HepG2 (cell line): ENCODE measurements around the gene GIPC3. TPM values are rescaled to one million over a fixed set of nuclear protein-coding genes. Genes with fewer than 3 reads are reported as not detected.

ENCODE experiments used
- ATAC-seq: fragments of 200-7000 bp; cut with Tn5 transposase; 3 replicates; pipeline ENCODE4 v1.9.1; 2020; ENCODE audit warnings: mild to moderate bottlenecking, moderate library complexity
- BruUV-seq: library from RNA; stranded (reverse); fragments of 400-500 nt; replicated peaks from 2 replicates; lab custom pipeline; 2021; lab: Mats Ljungman, UMichigan
- CTCF ChIA-PET: fragments of 300-600 bp; formaldehyde crosslinking; extraction: SDS; loops from one replicate; lab custom pipeline; 2021; ENCODE audit warnings: low total read pairs, inconsistent platforms, low intra/inter-chr PET ratio; lab: Yijun Ruan, JAX
- POLR2A ChIA-PET: fragments of 350-600 bp; sonication (Branson Sonifier 250); formaldehyde crosslinking; loops from one replicate; lab custom pipeline; 2020; ENCODE audit warnings: antibody characterized with exemption, inconsistent platforms; lab: Yijun Ruan, JAX
- DNase-seq: peaks from one replicate; pipeline ENCODE4 v3.0.0-alpha.2; 2015; ENCODE audit warnings: low spot score
- FAIRE-seq: peaks from 3 replicates; lab custom pipeline; 2011; peaks lifted over from hg19 to GRCh38; lab: Jason Lieb, UNC
- H2AFZ ChIP-seq: one replicate; pipeline ENCODE4 v1.6.1; 2011; ENCODE audit warnings: low read length, inconsistent platforms
- H3K27ac ChIP-seq: fragments of 300-600 bp; 3 replicates; pipeline ENCODE4 v1.8.0; 2011; ENCODE audit warnings: mixed run types, mild to moderate bottlenecking, mixed read lengths, low read length, inconsistent platforms; ENCODE audit not compliant: insufficient read depth; ENCODE audit errors: extremely low read length
- H3K27me3 ChIP-seq, 2 experiments: fragments of 200-600 bp in 1 of 2; 2 replicates in 1 of 2; 3 replicates in 1 of 2; pipeline versions ENCODE4 v1.6.0 to v1.8.0; 2011; ENCODE audit warnings: low read length in 2 of 2, mild to moderate bottlenecking in 2 of 2, moderate library complexity in 2 of 2, inconsistent platforms in 1 of 2; ENCODE audit not compliant: insufficient read depth in 2 of 2, control insufficient read depth in 1 of 2
- H3K36me3 ChIP-seq, 2 experiments: fragments of 200-600 bp in 1 of 2; replicated peaks in 1 of 2; 2 replicates in 1 of 2; 3 replicates in 1 of 2; pipeline versions ENCODE4 v1.5.1 to v1.8.0; 2011; ENCODE audit warnings: low read length in 2 of 2, inconsistent platforms in 1 of 2; ENCODE audit not compliant: insufficient read depth in 2 of 2, control insufficient read depth in 1 of 2
- H3K4me1 ChIP-seq: 2 replicates; pipeline ENCODE4 v1.5.1; 2012; ENCODE audit warnings: low read length, inconsistent platforms; ENCODE audit not compliant: insufficient read depth
- H3K4me2 ChIP-seq: 2 replicates; pipeline ENCODE4 v1.6.0; 2011; ENCODE audit warnings: low read depth, low read length, inconsistent platforms
- H3K4me3 ChIP-seq, 3 experiments: fragments of 200-600 bp in 1 of 3; sonication (generic), shearing (Covaris generic) in 1 of 3; replicated peaks in 1 of 3; 2 replicates each; pipeline ENCODE4 v1.5.1; 2011 to 2016; ENCODE audit warnings: low read length in 3 of 3, inconsistent platforms in 2 of 3, low read depth in 2 of 3, mild to moderate bottlenecking in 2 of 3, control low read depth in 1 of 3, mixed read lengths in 1 of 3; ENCODE audit not compliant: insufficient read depth in 1 of 3
- H3K79me2 ChIP-seq: one replicate; pipeline ENCODE4 v1.6.1; 2011; ENCODE audit warnings: low read length, inconsistent platforms; ENCODE audit not compliant: insufficient read depth
- H3K9ac ChIP-seq: 2 replicates; pipeline ENCODE4 v1.6.0; 2011; ENCODE audit warnings: mild to moderate bottlenecking, low read depth, low read length, inconsistent platforms; ENCODE audit not compliant: insufficient read depth
- H3K9me3 ChIP-seq: 2 replicates; pipeline ENCODE4 v1.5.1; 2012; ENCODE audit warnings: mild to moderate bottlenecking, low read length
- H4K20me1 ChIP-seq: 2 replicates; pipeline ENCODE4 v1.6.0; 2011; ENCODE audit warnings: inconsistent platforms, mild to moderate bottlenecking, low read length, moderate library complexity; ENCODE audit not compliant: insufficient read depth
- HOXD1 ChIP-seq: sonication (generic); formaldehyde crosslinking; IDR thresholded peaks from 2 replicates; pipeline ENCODE4 v1.5.0; 2020; ENCODE audit warnings: missing genetic modification reagents
- ISL2 ChIP-seq: sonication (generic); formaldehyde crosslinking; IDR thresholded peaks from 2 replicates; pipeline ENCODE4 v1.5.0; 2020; ENCODE audit warnings: missing genetic modification reagents
- POLR2AphosphoS5 ChIP-seq: IDR thresholded peaks from 2 replicates; pipeline ENCODE4 v1.6.1; 2012; ENCODE audit warnings: low read depth, low read length
- SCMH1 ChIP-seq: sonication (generic); formaldehyde crosslinking; IDR thresholded peaks from 2 replicates; pipeline ENCODE4 v1.9.0; 2021; ENCODE audit warnings: missing genetic modification reagents, mild to moderate bottlenecking, borderline replicate concordance
- SIX1 ChIP-seq: sonication (generic); formaldehyde crosslinking; IDR thresholded peaks from 2 replicates; pipeline ENCODE4 v1.4.0; 2020; ENCODE audit warnings: missing genetic modification reagents, borderline replicate concordance
- SP1 ChIP-seq, 2 experiments: fragments of 450-650 bp in 1 of 2; sonication (generic) in 1 of 2; formaldehyde crosslinking in 1 of 2; IDR thresholded peaks; 2 replicates each; pipeline versions ENCODE4 v1.4.0 to v1.6.1; 2016 to 2020; ENCODE audit warnings: missing genetic modification reagents in 1 of 2
- TCF7 ChIP-seq: sonication (generic); IDR thresholded peaks from 2 replicates; pipeline ENCODE4 v1.6.1; 2016; ENCODE audit warnings: antibody characterized with exemption, low read depth
- THAP11 ChIP-seq: IDR thresholded peaks from 2 replicates; pipeline ENCODE4 v1.6.1; 2016; ENCODE audit warnings: missing biosample characterization, missing genetic modification reagents
- TOE1 ChIP-seq: sonication (generic); formaldehyde crosslinking; IDR thresholded peaks from 2 replicates; pipeline ENCODE4 v1.4.0; 2020; ENCODE audit warnings: mild to moderate bottlenecking, missing genetic modification reagents
- YEATS2 ChIP-seq: sonication (generic); formaldehyde crosslinking; IDR thresholded peaks from 2 replicates; pipeline ENCODE4 v1.4.0; 2020; ENCODE audit warnings: missing genetic modification reagents, borderline replicate concordance
- ZFP90 ChIP-seq: sonication (generic); formaldehyde crosslinking; IDR thresholded peaks from 2 replicates; pipeline ENCODE4 v1.8.0; 2022; ENCODE audit warnings: missing genetic modification reagents, mild to moderate bottlenecking, inconsistent platforms, borderline replicate concordance
- ZMYM4 ChIP-seq: sonication (generic); formaldehyde crosslinking; IDR thresholded peaks from 2 replicates; pipeline ENCODE4 v1.8.1; 2023; ENCODE audit warnings: mild to moderate bottlenecking, missing genetic modification reagents
- ZNF280B ChIP-seq: sonication (generic); formaldehyde crosslinking; IDR thresholded peaks from 2 replicates; pipeline ENCODE4 v1.5.0; 2020; ENCODE audit warnings: missing genetic modification reagents, mild to moderate bottlenecking, borderline replicate concordance
- ZNF543 ChIP-seq: sonication (generic); formaldehyde crosslinking; IDR thresholded peaks from 2 replicates; pipeline ENCODE4 v1.4.0; 2020; ENCODE audit warnings: mild to moderate bottlenecking, missing genetic modification reagents
- ZNF740 ChIP-seq: sonication (generic); formaldehyde crosslinking; IDR thresholded peaks from 2 replicates; pipeline ENCODE4 v1.4.0; 2020; ENCODE audit warnings: missing genetic modification reagents
- ZNF776 ChIP-seq: sonication (generic); formaldehyde crosslinking; IDR thresholded peaks from 2 replicates; pipeline ENCODE4 v1.4.0; 2020; ENCODE audit warnings: mild to moderate bottlenecking, missing genetic modification reagents
- ZNF788 ChIP-seq: sonication (generic); formaldehyde crosslinking; IDR thresholded peaks from 2 replicates; pipeline ENCODE4 v1.5.0; 2020; ENCODE audit warnings: mild to moderate bottlenecking, missing genetic modification reagents, borderline replicate concordance
- ZNF891 ChIP-seq: sonication (generic); formaldehyde crosslinking; IDR thresholded peaks from 2 replicates; pipeline ENCODE4 v1.5.0; 2020; ENCODE audit warnings: mild to moderate bottlenecking, missing genetic modification reagents
- WGBS: methylation state at CpG from one replicate; pipeline ENCODE4 v1.1.6; 2017; ENCODE audit warnings: low lambda C conversion rate; 5-methylcytosine and 5-hydroxymethylcytosine counted together
- in situ Hi-C: cut with HindIII; loops from 2 replicates; pipeline ENCODE4 v1.10.0; 2017; ENCODE audit warnings: low pct_unique_long_range_greater_than_20kb; ENCODE audit not compliant: extremely low pct_ligation_motif_present
- intact Hi-C: fragments of 100-400 bp; cut with micrococcal nuclease; formaldehyde crosslinking; loops from one replicate; pipeline ENCODE4 v1.10.0; 2022; ENCODE audit not compliant: unreplicated experiment
- polyA plus RNA-seq, 8 experiments: library from polyadenylated mRNA; depleted of rRNA in 3 of 8; stranded (reverse) in 7 of 8; unstranded in 1 of 8; fragments of >200 nt; fragmentation: Illumina TruSeq in 4 of 8; extraction: Trizol in 4 of 8; gene quantifications; 2 replicates each; pipeline versions ENCODE4 v1.2.1 to v1.2.3, GENCODE V29; 2011 to 2016; ENCODE audit warnings: low read depth in 4 of 8, missing spikeins in 1 of 8, mixed read lengths in 1 of 8; ENCODE audit not compliant: insufficient read depth in 1 of 8
- total RNA-seq, 5 experiments: library from RNA; depleted of rRNA; stranded (reverse); fragments of >200 nt; fragmentation: Illumina TruSeq; extraction: Trizol; gene quantifications; 2 replicates each; pipeline ENCODE4 v1.2.3, GENCODE V29; 2016; ENCODE audit warnings: low read depth in 1 of 5

Gene GIPC3
- total and polyA plus RNA-seq, 2 of the 13 experiments (the other 11 are each of a cell fraction or from before 2014, with no cell fraction given) = 0.05 TPM; not detected in 1

GRCh38 chr19:3632739-3633558, 47.7 kb downstream of the GIPC3 start:
- no peaks in the 10 kb centered on the region for H3K9me3 ChIP-seq
- no peaks in the 10 kb centered on the region for H4K20me1 ChIP-seq
- no peak for FAIRE-seq
- H3K27ac ChIP-seq = no peak overlapping the region
- H3K4me1 ChIP-seq = no peaks in the 10 kb centered on the region
- ChIA-PET CTCF (no interaction called here), POLR2A (no interaction called here)
- H3K27me3 ChIP-seq = no peaks in the 10 kb centered on the region
- no peak overlapping the region for H2AFZ ChIP-seq
- in situ Hi-C loops = no loop called here
- H3K4me2 ChIP-seq = no peak overlapping the region
- WGBS = 96% methylated on average over 45 of the region's 50 CpGs
- no TSS peak for BruUV-seq
- ATAC-seq = no peak
- TF ChIP-seq ZNF280B (CRISPR knock-in tag) (no peak), HOXD1 (no peak), THAP11 (CRISPR knock-in tag) (no peak), ZMYM4 (no peak), SCMH1 (CRISPR knock-in tag) (no peak)
- 0 out of 5 replicates have a peak, but pooled peaks cover 0 to 4% of the 10 kb centered on the region in 2 experiments for H3K36me3 ChIP-seq
- no peak overlapping the region for H3K4me3 ChIP-seq
- no peaks in the 10 kb centered on the region for H3K79me2 ChIP-seq
- no peak overlapping the region for H3K9ac ChIP-seq
- intact Hi-C loops = no loop called here
- no peak for DNase-seq

- FAIRE-seq (no peak), DNase-seq (no peak), ATAC-seq (no peak)
- 85% methylated on average over 18 of the region's 22 CpGs for WGBS
- in situ Hi-C loops = no loop called here
- no peaks in the 10 kb centered on the region for H3K79me2 ChIP-seq
- H3K9me3 ChIP-seq = no peaks in the 10 kb centered on the region
- no peaks in the 10 kb centered on the region for H3K27me3 ChIP-seq
- no peak overlapping the region for H3K4me2 ChIP-seq
- intact Hi-C loops = no loop called here
- H4K20me1 ChIP-seq = no peaks in the 10 kb centered on the region
- H2AFZ ChIP-seq = no peak overlapping the region
- no peak overlapping the region for H3K4me3 ChIP-seq
- 0 out of 5 replicates have a peak, but pooled peaks cover 0 to 4% of the 10 kb centered on the region in 2 experiments for H3K36me3 ChIP-seq
- H3K9ac ChIP-seq = no peak overlapping the region
- H3K27ac ChIP-seq = no peak overlapping the region
- POLR2A ChIA-PET = no interaction called here
- CTCF ChIA-PET = no interaction called here
- H3K4me1 ChIP-seq = no peaks in the 10 kb centered on the region
- BruUV-seq = no TSS peak
- TF ChIP-seq TOE1 = no peak
- no peak for TF ChIP-seq ZNF891 (CRISPR knock-in tag)
- TF ChIP-seq ISL2 (CRISPR knock-in tag) = no peak
- no peak for TF ChIP-seq TCF7
- no peak for TF ChIP-seq ZNF740
- no peak for TF ChIP-seq ZNF543
- no peak for TF ChIP-seq POLR2AphosphoS5
- TF ChIP-seq ZNF776 (CRISPR knock-in tag) = no peak
- no peak for TF ChIP-seq SIX1 (CRISPR knock-in tag)
- TF ChIP-seq YEATS2 (CRISPR knock-in tag) = no peak
- no peak for TF ChIP-seq SP1 (IDR thresholded peaks at IDR 0.05)
- TF ChIP-seq SP1 (CRISPR knock-in tag; IDR thresholded peaks at IDR 0.05) = no peak
- no peak for TF ChIP-seq ZFP90 (CRISPR knock-in tag)
- TF ChIP-seq ZNF788 = no peak
Measured at GRCh38 chr19:3633559-3633988, 48.3 kb downstream of the GIPC3 start.
